Type B pancreatic cell (in vitro differentiated cells): Measurements from ENCODE around the gene GPSM1. TPM values are rescaled to one million over a fixed set of nuclear protein-coding genes. Genes with fewer than 3 reads are reported as not detected.
A peak's percentile ranks its signal among the peaks of the same experiment; 100 is the strongest.

Source experiments
- DNase-seq: peaks from one replicate; pipeline ENCODE4 v3.0.0; 2021; ENCODE audit warnings: mixed read lengths; ENCODE audit not compliant: unreplicated experiment; ENCODE audit errors: extremely low spot score
- H3K27ac Mint-ChIP-seq: 2 replicates; pipeline ENCODE4 v1.8.0; 2021; ENCODE audit warnings: mild to moderate bottlenecking, mixed read lengths
- H3K27me3 Mint-ChIP-seq: 2 replicates; pipeline ENCODE4 v1.8.0; 2021; ENCODE audit warnings: mixed read lengths
- H3K36me3 Mint-ChIP-seq: 2 replicates; pipeline ENCODE4 v1.8.0; 2021; ENCODE audit warnings: mixed read lengths
- H3K4me1 Mint-ChIP-seq: one replicate; pipeline ENCODE4 v1.8.0; 2021; ENCODE audit warnings: mixed read lengths; ENCODE audit not compliant: unreplicated experiment
- H3K4me3 Mint-ChIP-seq: 2 replicates; pipeline ENCODE4 v1.8.0; 2021; ENCODE audit warnings: mild to moderate bottlenecking, mixed read lengths
- H3K9me3 Mint-ChIP-seq: 2 replicates; pipeline ENCODE4 v1.8.0; 2021; ENCODE audit warnings: mixed read lengths
- total RNA-seq: library from RNA; stranded (reverse); gene quantifications from 2 replicates; pipeline ENCODE4 v1.2.1, GENCODE V29; 2021; ENCODE audit warnings: low replicate concordance
- TF ChIP-seq, protein P1 (sequence below): fragments of 200-600 bp; sonication (generic); conservative IDR thresholded peaks from 2 replicates; pipeline ENCODE4 v1.5.0; 2021; ENCODE audit warnings: antibody characterized with exemption, mild to moderate bottlenecking

Gene GPSM1
- total RNA-seq, 1 donor from 2014 or later, result 56.2 TPM

DNA sequence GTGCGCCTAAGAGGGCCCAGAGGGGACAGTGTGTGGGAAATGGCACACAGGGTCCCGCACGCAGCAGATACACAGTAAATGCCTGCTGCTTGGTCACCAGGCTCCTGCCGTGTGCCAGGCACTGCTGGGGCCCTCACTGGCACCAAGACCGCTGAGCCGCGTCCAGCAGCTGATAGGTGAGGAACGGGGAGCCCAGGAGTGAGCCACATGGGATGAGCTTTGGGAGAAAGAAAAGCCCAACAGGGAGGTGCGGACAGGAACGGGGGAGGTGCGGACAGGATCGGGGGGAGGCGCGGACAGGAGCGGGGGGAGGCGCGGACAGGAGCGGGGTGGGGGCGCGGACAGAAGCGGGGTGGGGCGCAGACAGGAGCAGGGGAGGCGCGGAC lies 16.5 kb downstream of the GPSM1 start:
- no peak overlapping the region for H3K27ac Mint-ChIP-seq
- H3K9me3 Mint-ChIP-seq, result no peaks in the 10 kb centered on the region
- no peaks in the 10 kb centered on the region for H3K27me3 Mint-ChIP-seq
- DNase-seq, result no peak
- TF ChIP-seq, protein P1, sequence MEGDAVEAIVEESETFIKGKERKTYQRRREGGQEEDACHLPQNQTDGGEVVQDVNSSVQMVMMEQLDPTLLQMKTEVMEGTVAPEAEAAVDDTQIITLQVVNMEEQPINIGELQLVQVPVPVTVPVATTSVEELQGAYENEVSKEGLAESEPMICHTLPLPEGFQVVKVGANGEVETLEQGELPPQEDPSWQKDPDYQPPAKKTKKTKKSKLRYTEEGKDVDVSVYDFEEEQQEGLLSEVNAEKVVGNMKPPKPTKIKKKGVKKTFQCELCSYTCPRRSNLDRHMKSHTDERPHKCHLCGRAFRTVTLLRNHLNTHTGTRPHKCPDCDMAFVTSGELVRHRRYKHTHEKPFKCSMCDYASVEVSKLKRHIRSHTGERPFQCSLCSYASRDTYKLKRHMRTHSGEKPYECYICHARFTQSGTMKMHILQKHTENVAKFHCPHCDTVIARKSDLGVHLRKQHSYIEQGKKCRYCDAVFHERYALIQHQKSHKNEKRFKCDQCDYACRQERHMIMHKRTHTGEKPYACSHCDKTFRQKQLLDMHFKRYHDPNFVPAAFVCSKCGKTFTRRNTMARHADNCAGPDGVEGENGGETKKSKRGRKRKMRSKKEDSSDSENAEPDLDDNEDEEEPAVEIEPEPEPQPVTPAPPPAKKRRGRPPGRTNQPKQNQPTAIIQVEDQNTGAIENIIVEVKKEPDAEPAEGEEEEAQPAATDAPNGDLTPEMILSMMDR, result no peak
- no peak overlapping the region for H3K4me3 Mint-ChIP-seq
- H3K36me3 Mint-ChIP-seq, result peaks cover 4% of the 10 kb centered on the region
- peaks cover 5% of the 10 kb centered on the region for H3K4me1 Mint-ChIP-seq

GRCh38 chr9:136344544-136345280 lies 17.4 kb downstream of the GPSM1 start:
- TF ChIP-seq, protein P1, result no peak
- DNase-seq, result no peak
- Mint-ChIP-seq H3K9me3 (no peaks in the 10 kb centered on the region), H3K27ac (peak overlapping the region; percentile 73), H3K4me1 (no peaks in the 10 kb centered on the region), H3K36me3 (no peaks in the 10 kb centered on the region), H3K27me3 (no peaks in the 10 kb centered on the region), H3K4me3 (no peak overlapping the region)

- no peaks in the 10 kb centered on the region for H3K27me3 Mint-ChIP-seq
- no peak overlapping the region for H3K4me3 Mint-ChIP-seq
- no peaks in the 10 kb centered on the region for H3K36me3 Mint-ChIP-seq
- no peaks in the 10 kb centered on the region for H3K9me3 Mint-ChIP-seq
- DNase-seq, result no peak
- no peaks in the 10 kb centered on the region for H3K4me1 Mint-ChIP-seq
- TF ChIP-seq, protein P1, result peak; percentile 68
- H3K27ac Mint-ChIP-seq, result peak overlapping the region; percentile 73
These were observed 18.2 kb downstream of the GPSM1 start for GRCh38 chr9:136345281-136346156.

- H3K27me3 Mint-ChIP-seq, result no peaks in the 10 kb centered on the region
- H3K36me3 Mint-ChIP-seq, result no peaks in the 10 kb centered on the region
- no peak overlapping the region for H3K4me3 Mint-ChIP-seq
- TF ChIP-seq, protein P1, result no peak
- no peaks in the 10 kb centered on the region for H3K9me3 Mint-ChIP-seq
- no peak overlapping the region for H3K27ac Mint-ChIP-seq
- no peak for DNase-seq
- H3K4me1 Mint-ChIP-seq, result no peaks in the 10 kb centered on the region
These were observed 18.8 kb downstream of the GPSM1 start for GRCh38 chr9:136346157-136346481.

DNA sequence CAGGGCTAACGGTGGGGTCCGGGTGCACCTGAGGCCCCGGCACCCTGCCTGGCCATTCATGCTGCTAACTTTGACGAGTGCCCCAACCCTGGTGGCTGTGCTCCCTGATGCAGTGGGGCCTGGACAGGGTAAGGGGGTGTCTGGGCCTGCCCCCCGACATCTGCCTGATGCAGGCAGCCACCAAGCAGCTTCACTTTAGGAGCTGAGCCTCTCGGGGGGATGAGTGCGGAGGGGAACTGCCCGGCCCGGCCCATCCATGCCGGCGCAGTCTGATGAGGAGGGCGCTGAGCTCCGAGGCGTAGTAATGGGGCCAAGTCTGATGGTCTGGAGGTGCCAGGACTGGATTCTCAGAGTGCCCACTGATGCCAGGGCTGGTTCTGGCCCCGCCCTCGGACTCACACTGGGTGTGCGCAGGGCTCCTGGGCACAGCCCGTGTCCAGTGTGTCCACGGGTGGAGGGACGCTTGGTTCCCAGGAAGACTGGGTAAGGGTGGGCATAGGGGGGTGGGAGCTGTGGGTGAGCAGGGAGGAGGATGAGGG lies 19.7 kb downstream of the GPSM1 start:
- no peak overlapping the region for H3K27ac Mint-ChIP-seq
- DNase-seq, result no peak

More for the DNA sequence above, 19.7 kb downstream of the GPSM1 start:
- H3K4me3 Mint-ChIP-seq, result no peak overlapping the region
- no peaks in the 10 kb centered on the region for H3K4me1 Mint-ChIP-seq
- TF ChIP-seq, protein P1, result no peak
- H3K36me3 Mint-ChIP-seq, result no peaks in the 10 kb centered on the region
- no peaks in the 10 kb centered on the region for H3K27me3 Mint-ChIP-seq
- no peaks in the 10 kb centered on the region for H3K9me3 Mint-ChIP-seq
